Endothelial cell of umbilical vein (primary cell): ENCODE data around the gene CACNB3. TPM values are rescaled to one million over a fixed set of nuclear protein-coding genes. Genes with fewer than 3 reads are reported as not detected.

Experiments
- BruUV-seq: library from RNA; stranded (reverse); fragments of 400-500 nt; replicated peaks from 2 replicates; lab custom pipeline; 2021; lab: Mats Ljungman, UMichigan
- CTCF ChIA-PET: fragments of 300-600, 350-600 bp; sonication (Branson Sonifier 250); formaldehyde crosslinking; loops from one replicate; lab custom pipeline; 2021; ENCODE audit warnings: antibody characterized with exemption, inconsistent platforms; lab: Charles Lee
- POLR2A ChIA-PET: fragments of 300-600, 350-600 bp; sonication (Branson Sonifier 250); formaldehyde crosslinking; loops from one replicate; lab custom pipeline; 2021; ENCODE audit warnings: antibody characterized with exemption, inconsistent platforms; lab: Charles Lee
- DNase-seq: peaks from one replicate; pipeline ENCODE4 v3.0.0-alpha.2; 2011; ENCODE audit warnings: low read depth, low spot score
- FAIRE-seq: peaks from 2 replicates; lab custom pipeline; 2011; peaks lifted over from hg19 to GRCh38; lab: Jason Lieb, UNC
- H2AFZ ChIP-seq: 2 replicates; pipeline ENCODE4 v1.6.0; 2012; ENCODE audit warnings: low read depth, low read length, control low read depth, inconsistent platforms
- H3K27ac ChIP-seq: 2 replicates; pipeline ENCODE4 v1.5.1; 2011; ENCODE audit warnings: low read depth, mild to moderate bottlenecking, control low read depth, low read length, moderate library complexity; ENCODE audit not compliant: insufficient read depth
- H3K27me3 ChIP-seq, 2 experiments: 2 replicates each; pipeline versions ENCODE4 v1.6.0 to v1.6.1; 2011; ENCODE audit warnings: low read length in 2 of 2, mixed read lengths in 1 of 2; ENCODE audit not compliant: control insufficient read depth in 2 of 2, insufficient read depth in 2 of 2
- H3K36me3 ChIP-seq, 2 experiments: 2 replicates in 1 of 2; 3 replicates in 1 of 2; pipeline ENCODE4 v1.5.1; 2011; ENCODE audit warnings: low read length in 2 of 2, mild to moderate bottlenecking in 1 of 2, moderate library complexity in 1 of 2; ENCODE audit not compliant: control insufficient read depth in 2 of 2, insufficient read depth in 2 of 2; ENCODE audit errors: extremely low read depth in 1 of 2
- H3K4me1 ChIP-seq: 3 replicates; pipeline ENCODE4 v1.5.1; 2011; ENCODE audit warnings: mild to moderate bottlenecking, low read length; ENCODE audit not compliant: control insufficient read depth, insufficient read depth; ENCODE audit errors: extremely low read depth
- H3K4me2 ChIP-seq: 2 replicates; pipeline ENCODE4 v1.6.1; 2011; ENCODE audit warnings: low read length, control low read depth, mixed read lengths; ENCODE audit not compliant: insufficient read depth
- H3K4me3 ChIP-seq, 3 experiments: fragments of 200-600 bp in 1 of 3; sonication (generic), shearing (Covaris generic) in 1 of 3; replicated peaks in 1 of 3; 2 replicates each; pipeline ENCODE4 v1.5.1; 2011 to 2016; ENCODE audit warnings: control low read depth in 3 of 3, low read length in 3 of 3, mild to moderate bottlenecking in 2 of 3, inconsistent platforms in 1 of 3, low read depth in 1 of 3, moderate library complexity in 1 of 3; ENCODE audit not compliant: insufficient read depth in 1 of 3
- H3K79me2 ChIP-seq: 2 replicates; pipeline ENCODE4 v1.6.0; 2012; ENCODE audit warnings: low read length, inconsistent platforms; ENCODE audit not compliant: control insufficient read depth, insufficient read depth
- H3K9ac ChIP-seq: replicated peaks from 2 replicates; pipeline ENCODE3; 2011; ENCODE audit warnings: low read length, control low read depth; ENCODE audit not compliant: insufficient read depth; ENCODE audit errors: extremely low read depth
- H3K9me1 ChIP-seq: replicated peaks from 3 replicates; pipeline ENCODE4 v1.6.0; 2011; ENCODE audit warnings: mild to moderate bottlenecking, low read length; ENCODE audit not compliant: control insufficient read depth, insufficient read depth; ENCODE audit errors: extremely low read depth
- H3K9me3 ChIP-seq: replicated peaks from 2 replicates; pipeline ENCODE4 v1.5.1; 2012; ENCODE audit warnings: low read length, inconsistent platforms; ENCODE audit not compliant: control insufficient read depth, insufficient read depth
- H4K20me1 ChIP-seq: replicated peaks from 2 replicates; pipeline ENCODE3; 2011; ENCODE audit warnings: mild to moderate bottlenecking, low read length; ENCODE audit not compliant: control insufficient read depth, insufficient read depth; ENCODE audit errors: extremely low read depth
- CTCF ChIP-seq, 2 donors: IDR thresholded peaks; 1 replicate in 1 of 2; 2 replicates in 1 of 2; pipeline ENCODE4 v1.5.1; 2011; ENCODE audit warnings: low read length in 2 of 2, mild to moderate bottlenecking in 2 of 2, moderate library complexity in 2 of 2, control low read depth in 1 of 2, inconsistent platforms in 1 of 2, low read depth in 1 of 2; ENCODE audit not compliant: insufficient read depth in 1 of 2; ENCODE audit errors: extremely low read depth in 1 of 2
- EZH2 ChIP-seq: IDR thresholded peaks from 2 replicates; pipeline ENCODE4 v1.6.1; 2012; ENCODE audit warnings: borderline replicate concordance, low read depth, mild to moderate bottlenecking, moderate library complexity, low read length, inconsistent platforms; ENCODE audit not compliant: severe bottlenecking
- FOS ChIP-seq: IDR thresholded peaks from 2 replicates; pipeline ENCODE4 v1.6.1; 2011; ENCODE audit warnings: mild to moderate bottlenecking, low read length, moderate library complexity, borderline replicate concordance; ENCODE audit not compliant: insufficient read depth
- GATA2 ChIP-seq: IDR thresholded peaks from 2 replicates; pipeline ENCODE4 v1.7.0; 2011; ENCODE audit warnings: low read depth, mild to moderate bottlenecking, moderate library complexity, mixed read lengths, low read length; ENCODE audit not compliant: insufficient read length, insufficient read depth
- JUN ChIP-seq: IDR thresholded peaks from 2 replicates; pipeline ENCODE4 v1.6.1; 2011; ENCODE audit warnings: borderline replicate concordance, low read depth; ENCODE audit not compliant: insufficient read length, insufficient read depth
- MAX ChIP-seq: IDR thresholded peaks from 2 replicates; pipeline ENCODE4 v1.6.1; 2011; ENCODE audit not compliant: insufficient read depth, insufficient read length
- MYC ChIP-seq: IDR thresholded peaks from one replicate; pipeline ENCODE4 v1.6.1; 2011; ENCODE audit warnings: mild to moderate bottlenecking, low read depth, low read length
- POLR2A ChIP-seq: IDR thresholded peaks from 2 replicates; pipeline ENCODE4 v1.6.1; 2012; ENCODE audit warnings: low read depth, mild to moderate bottlenecking, control low read depth, low read length
- POLR2AphosphoS5 ChIP-seq: IDR thresholded peaks from 2 replicates; pipeline ENCODE4 v1.6.1; 2012; ENCODE audit warnings: low read depth, mild to moderate bottlenecking, control low read depth, low read length, moderate library complexity; ENCODE audit not compliant: insufficient read depth
- dilution Hi-C: fragments of 300-500 bp; cut with MboI; formaldehyde crosslinking; loops from one replicate; pipeline ENCODE4 v1.15.0; 2019; ENCODE audit warnings: low sequenced_read_pairs; ENCODE audit not compliant: extremely low pct_ligation_motif_present
- intact Hi-C: fragments of 100-400 bp; cut with micrococcal nuclease; formaldehyde crosslinking; loops from one replicate; pipeline ENCODE4 v1.10.0; 2022
- polyA plus RNA-seq, 4 experiments: library from polyadenylated mRNA; depleted of rRNA in 3 of 4; stranded (reverse) in 3 of 4; unstranded in 1 of 4; fragments of >200 nt; gene quantifications; 2 replicates each; pipeline versions ENCODE4 v1.2.1 to v1.2.3, GENCODE V29; 2011 to 2012; ENCODE audit warnings: missing spikeins in 1 of 4
- total RNA-seq: library from RNA; stranded (reverse); gene quantifications from 2 replicates; pipeline ENCODE4 v1.2.3, GENCODE V29; 2021

CACNB3 gene
- total and polyA plus RNA-seq, 2 donors (not counting 3 experiments of a cell fraction or from before 2014, with no cell fraction given): 37.4 to 61.8 TPM

GRCh38 chr12:48812389-48812788 lies 5.9 kb upstream of the CACNB3 start:
- Histone ChIP-seq H3K9ac (no peak overlapping the region), H2AFZ (no peak overlapping the region)
- POLR2A ChIA-PET: no interaction called here

More at GRCh38 chr12:48812389-48812788, 5.9 kb upstream of the CACNB3 start:
- no peak overlapping the region for H3K4me2 ChIP-seq
- no peaks in the 10 kb centered on the region for H3K9me1 ChIP-seq
- H3K27me3 ChIP-seq: no peaks in the 10 kb centered on the region
- dilution Hi-C loops (no loop called here), intact Hi-C loops (no loop called here)
- no peak for DNase-seq
- H4K20me1 ChIP-seq: no peaks in the 10 kb centered on the region
- H3K27ac ChIP-seq: no peak overlapping the region
- CTCF ChIA-PET: interaction anchor here (1.1 to 3.3 kb wide), 2 partner anchors 17 to 59 kb away, joined by 3 to 14 read pairs; no protein-coding TSS in a partner anchor
- BruUV-seq: no TSS peak
- H3K79me2 ChIP-seq: no peaks in the 10 kb centered on the region
- H3K36me3 ChIP-seq: no peaks in the 10 kb centered on the region
- FAIRE-seq: no peak
- H3K4me1 ChIP-seq: peaks cover 16% of the 10 kb centered on the region
- TF ChIP-seq GATA2: no peak
- TF ChIP-seq FOS: no peak
- TF ChIP-seq POLR2A: no peak
- no peak for TF ChIP-seq MAX
- TF ChIP-seq CTCF (IDR thresholded peaks at IDR 0.05; ENCODE audit: extremely low read depth in 1 of 2, insufficient read depth in 1 of 2, low read depth in 1 of 2, low read length in 2 of 2): no peak
- TF ChIP-seq JUN: no peak
- no peak for TF ChIP-seq MYC
- no peak for TF ChIP-seq POLR2AphosphoS5
- no peak for TF ChIP-seq EZH2
- H3K9me3 ChIP-seq: no peaks in the 10 kb centered on the region
- no peak overlapping the region for H3K4me3 ChIP-seq
